Stomach (tissue), 9 donors: ENCODE results near the gene HERPUD2. TPM values are rescaled to one million over a fixed set of nuclear protein-coding genes. Genes with fewer than 3 reads are reported as not detected.
"Not testable (repeated sequence)": the region's sequence is repeated elsewhere in the genome, so short reads cannot be mapped to it uniquely, and the experiment has no call there.

Experiments
- DNase-seq, 2 donors: peaks; one replicate each; pipeline versions ENCODE4 v3.0.0 to v3.0.0-alpha.2; 2013 to 2019
- H3K27ac ChIP-seq, 5 donors: fragments of 200-600 bp in 4 of 5; sonication (generic) in 4 of 5; one replicate each; pipeline ENCODE4 v1.5.1; 2013 to 2019; ENCODE audit warnings: mild to moderate bottlenecking in 1 of 5, moderate library complexity in 1 of 5
- H3K27me3 ChIP-seq, 3 donors: fragments of 200-600 bp; sonication (generic); one replicate each; pipeline ENCODE4 v1.5.1; 2017 to 2019; ENCODE audit warnings: mixed run types in 1 of 3
- H3K36me3 ChIP-seq, 4 donors: fragments of 200-600 bp; sonication (generic); 1 replicate in 3 of 4; 2 replicates in 1 of 4; pipeline ENCODE4 v1.5.1; 2016 to 2019
- H3K4me1 ChIP-seq, 4 donors: fragments of 200-600 bp; sonication (generic); one replicate each; pipeline ENCODE4 v1.5.1; 2016 to 2019
- H3K4me3 ChIP-seq, 4 donors: fragments of 200-600 bp; sonication (generic) in 3 of 4; one replicate each; pipeline ENCODE4 v1.5.1; 2016 to 2019; ENCODE audit warnings: mild to moderate bottlenecking in 1 of 4
- H3K9me3 ChIP-seq, 4 donors: fragments of 200-600 bp; sonication (generic); one replicate each; pipeline ENCODE4 v1.5.1; 2016 to 2019
- EP300 ChIP-seq: sonication (generic); formaldehyde crosslinking; IDR thresholded peaks from one replicate; pipeline ENCODE4 v1.6.1; 2017; ENCODE audit warnings: antibody characterized with exemption
- POLR2A ChIP-seq, 4 donors: fragments of 450-650 bp; IDR thresholded peaks; one replicate each; pipeline ENCODE4 v1.6.1; 2016; ENCODE audit warnings: antibody characterized with exemption in 4 of 4, control low read depth in 2 of 4, mild to moderate bottlenecking in 1 of 4, moderate library complexity in 1 of 4
- POLR2AphosphoS5 ChIP-seq, 3 donors: sonication (generic); formaldehyde crosslinking; IDR thresholded peaks; one replicate each; pipeline ENCODE4 v1.6.1; 2016; ENCODE audit warnings: antibody characterized with exemption in 3 of 3
- WGBS, 5 donors: extraction: QIAGEN DNeasy Blood & Tissue Kit in 3 of 5; methylation state at CpG; one replicate each; pipeline versions ENCODE4 v1.1.5 to v1.1.7; 2013 to 2018; 5-methylcytosine and 5-hydroxymethylcytosine counted together
- intact Hi-C: fragments of 100-400 bp; cut with DNase I; formaldehyde crosslinking; loops from one replicate; pipeline ENCODE4 v1.15.1; 2023; ENCODE audit warnings: low total_unique reads
- polyA plus RNA-seq, 3 donors: library from polyadenylated mRNA; stranded (reverse); fragments of 200-250 nt; gene quantifications; one replicate each; pipeline ENCODE4 v1.2.3, GENCODE V29; 2013
- total RNA-seq, 5 donors: library from RNA; depleted of rRNA; stranded (reverse); fragments of >200 nt; gene quantifications; one replicate each; pipeline versions ENCODE4 v1.1.0 to v1.2.3, GENCODE V29; 2014 to 2016
- TF ChIP-seq, protein P1 (sequence below), 7 experiments: fragments of 450-650 bp in 4 of 7; fragments of 200-600 bp in 3 of 7; sonication (generic) in 3 of 7; IDR thresholded peaks; one replicate each; pipeline ENCODE4 v1.5.1; 2016 to 2019; ENCODE audit warnings: antibody characterized with exemption in 7 of 7, control low read depth in 2 of 7, mild to moderate bottlenecking in 1 of 7
- donor health status: healthy with polysubstance abuse.
- donor health status: Bipolar disorder and iron deficiency.
- donor health status: healthy.

Gene HERPUD2
- total and polyA plus RNA-seq, 8 donors = 1.4 to 26.7 (median 9.0) TPM

DNA sequence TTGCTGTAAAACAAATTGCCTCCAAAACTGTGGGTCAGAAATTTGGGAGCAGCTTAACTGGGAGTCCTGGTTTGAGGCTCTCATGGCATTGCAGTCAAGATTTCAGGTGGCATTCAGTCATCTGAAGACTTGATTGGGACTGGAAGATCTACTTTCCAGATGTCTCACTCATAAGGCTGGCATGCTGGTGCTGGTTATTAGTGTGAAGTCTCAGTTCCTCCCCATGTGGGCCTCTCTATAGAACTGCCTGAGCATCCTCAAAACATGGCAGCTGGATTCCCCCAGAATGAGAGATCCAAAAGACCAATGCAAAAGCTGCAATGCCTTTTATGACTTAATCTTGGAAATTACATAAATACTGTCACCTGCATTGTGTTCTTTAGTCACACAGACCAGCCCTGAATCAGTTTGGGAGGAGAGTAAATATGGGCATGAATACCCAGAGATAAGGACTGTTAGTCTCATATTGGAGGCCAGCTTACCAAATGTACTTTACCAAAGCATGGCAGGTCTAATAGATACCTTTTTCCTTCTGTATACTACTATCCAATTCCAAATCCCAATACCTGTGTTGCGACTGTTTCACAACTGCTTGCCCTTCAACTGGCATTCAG lies 6.5 kb upstream of the HERPUD2 start:
- Histone ChIP-seq H3K27ac (no peak overlapping the region), H3K27me3 (no peaks in the 10 kb centered on the region), H3K36me3 (no peaks in the 10 kb centered on the region), H3K9me3 (no peaks in the 10 kb centered on the region), H3K4me1 (peaks cover 0 to 11% (median under 1%) of the 10 kb centered on the region in 4 donors), H3K4me3 (no peak overlapping the region)
- no peak for DNase-seq
- WGBS, 5 donors = 84 to 91% (median 85%) methylated on average over 1 of the region's 1 CpG
- TF ChIP-seq POLR2AphosphoS5 (IDR thresholded peaks at IDR 0.05) (no peak), POLR2A (IDR thresholded peaks at IDR 0.05) (no peak), EP300 (no peak)
- TF ChIP-seq, protein P1, sequence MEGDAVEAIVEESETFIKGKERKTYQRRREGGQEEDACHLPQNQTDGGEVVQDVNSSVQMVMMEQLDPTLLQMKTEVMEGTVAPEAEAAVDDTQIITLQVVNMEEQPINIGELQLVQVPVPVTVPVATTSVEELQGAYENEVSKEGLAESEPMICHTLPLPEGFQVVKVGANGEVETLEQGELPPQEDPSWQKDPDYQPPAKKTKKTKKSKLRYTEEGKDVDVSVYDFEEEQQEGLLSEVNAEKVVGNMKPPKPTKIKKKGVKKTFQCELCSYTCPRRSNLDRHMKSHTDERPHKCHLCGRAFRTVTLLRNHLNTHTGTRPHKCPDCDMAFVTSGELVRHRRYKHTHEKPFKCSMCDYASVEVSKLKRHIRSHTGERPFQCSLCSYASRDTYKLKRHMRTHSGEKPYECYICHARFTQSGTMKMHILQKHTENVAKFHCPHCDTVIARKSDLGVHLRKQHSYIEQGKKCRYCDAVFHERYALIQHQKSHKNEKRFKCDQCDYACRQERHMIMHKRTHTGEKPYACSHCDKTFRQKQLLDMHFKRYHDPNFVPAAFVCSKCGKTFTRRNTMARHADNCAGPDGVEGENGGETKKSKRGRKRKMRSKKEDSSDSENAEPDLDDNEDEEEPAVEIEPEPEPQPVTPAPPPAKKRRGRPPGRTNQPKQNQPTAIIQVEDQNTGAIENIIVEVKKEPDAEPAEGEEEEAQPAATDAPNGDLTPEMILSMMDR (IDR thresholded peaks at IDR 0.05) = no peak
- intact Hi-C loops = loop anchor here (10.0 kb wide), 1 partner anchor 103 kb away; the partner anchor contains the start of gene SEPTIN7

DNA sequence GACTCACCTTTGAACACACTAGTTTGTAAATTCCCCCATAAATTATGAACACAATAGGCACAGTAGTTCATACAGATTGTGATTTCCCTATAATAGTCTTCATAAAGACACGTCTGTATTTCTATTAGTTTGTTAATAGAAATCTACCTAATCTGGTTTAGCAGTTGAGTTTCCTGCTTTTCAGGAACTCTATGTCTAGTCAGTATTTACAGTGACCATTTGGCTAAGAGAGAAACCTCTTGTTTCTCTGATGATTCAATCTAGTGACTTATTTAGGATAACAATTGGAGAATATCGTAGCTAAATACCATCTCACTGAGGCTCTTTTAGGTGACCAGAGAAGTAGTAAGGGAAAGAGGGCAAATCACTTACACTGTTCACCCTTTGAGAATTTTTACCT lies 5.9 kb upstream of the HERPUD2 start:
- H3K4me3 ChIP-seq = no peak overlapping the region
- H3K27me3 ChIP-seq = no peaks in the 10 kb centered on the region
- H3K36me3 ChIP-seq = no peaks in the 10 kb centered on the region
- TF ChIP-seq POLR2AphosphoS5 (IDR thresholded peaks at IDR 0.05) = no peak
- TF ChIP-seq POLR2A (IDR thresholded peaks at IDR 0.05) = no peak
- TF ChIP-seq, protein P1 (IDR thresholded peaks at IDR 0.05) = no peak
- TF ChIP-seq EP300 = no peak
- intact Hi-C loops = loop anchor here (10.0 kb wide), 1 partner anchor 104 kb away; the partner anchor contains the start of gene SEPTIN7
- no peak for DNase-seq
- WGBS, 5 donors = 67 to 80% (median 77%) methylated on average over 2 of the region's 2 CpGs
- H3K9me3 ChIP-seq = no peaks in the 10 kb centered on the region
- peaks cover 0 to 16% (median 6%) of the 10 kb centered on the region in 4 donors for H3K4me1 ChIP-seq
- no peak overlapping the region for H3K27ac ChIP-seq

DNA sequence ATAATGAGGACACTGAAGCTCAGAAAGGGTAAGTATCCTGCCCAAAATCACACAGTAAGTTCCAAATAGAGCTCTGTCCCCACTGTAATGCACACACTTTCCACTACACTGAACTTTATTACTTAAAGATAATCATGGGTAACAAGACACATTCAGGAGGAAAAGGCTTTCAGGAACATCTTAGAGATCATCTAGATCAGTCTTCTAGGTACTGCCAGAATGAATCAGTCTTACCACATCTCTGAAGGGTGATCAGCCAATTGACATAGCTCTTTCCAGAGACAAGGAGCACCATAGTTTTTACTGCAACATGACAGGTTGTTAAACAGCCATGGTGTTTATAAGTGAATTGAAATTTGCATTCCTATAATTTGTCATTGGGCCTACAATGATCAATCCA lies 5.4 kb upstream of the HERPUD2 start:
- TF ChIP-seq EP300 = no peak
- no peak for TF ChIP-seq POLR2A (IDR thresholded peaks at IDR 0.05)
- TF ChIP-seq POLR2AphosphoS5 (IDR thresholded peaks at IDR 0.05) = no peak
- TF ChIP-seq, protein P1 (IDR thresholded peaks at IDR 0.05) = no peak

DNA sequence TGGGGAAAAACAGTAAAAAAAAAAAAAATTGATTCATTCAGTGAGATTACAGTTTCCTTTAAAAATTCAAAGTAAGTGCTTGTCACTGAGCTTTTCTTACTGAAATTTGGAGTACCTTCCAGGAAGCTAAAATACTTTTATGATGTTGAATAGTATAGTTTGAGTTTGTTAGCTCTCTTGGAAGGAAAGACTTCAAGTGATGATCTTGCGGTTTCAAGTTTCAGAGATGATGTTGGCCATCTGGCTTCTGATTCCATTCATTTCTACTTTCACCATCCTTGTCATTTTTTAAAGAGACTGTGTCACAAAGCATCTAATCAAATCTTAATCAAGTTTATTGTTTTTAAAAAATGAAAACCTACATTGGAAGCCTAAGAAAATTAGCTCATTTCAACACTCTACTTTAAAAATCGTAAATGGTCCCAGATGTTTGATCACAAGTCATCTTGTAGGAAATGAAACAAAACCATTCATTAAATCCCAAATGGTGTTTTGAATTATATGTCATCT lies 4.9 kb upstream of the HERPUD2 start:
- no peak overlapping the region for H3K4me3 ChIP-seq
- H3K9me3 ChIP-seq = no peaks in the 10 kb centered on the region
- no peaks in the 10 kb centered on the region for H3K36me3 ChIP-seq
- 82 to 94% (median 85%) methylated on average over 2 of the region's 2 CpGs for WGBS, 5 donors
- peaks cover 0 to 23% (median 12%) of the 10 kb centered on the region in 4 donors for H3K4me1 ChIP-seq
- H3K27ac ChIP-seq = no peak overlapping the region
- DNase-seq = no peak
- H3K27me3 ChIP-seq = no peaks in the 10 kb centered on the region
- no peak for TF ChIP-seq EP300
- TF ChIP-seq POLR2A (IDR thresholded peaks at IDR 0.05) = no peak
- TF ChIP-seq, protein P1 (IDR thresholded peaks at IDR 0.05) = no peak
- intact Hi-C loops = loop anchor here (10.0 kb wide), 1 partner anchor 105 kb away; the partner anchor contains the start of gene SEPTIN7

More for the DNA sequence above, 5.4 kb upstream of the HERPUD2 start:
- Histone ChIP-seq H3K36me3 (no peaks in the 10 kb centered on the region), H3K27me3 (no peaks in the 10 kb centered on the region), H3K4me3 (no peak overlapping the region), H3K9me3 (no peaks in the 10 kb centered on the region), H3K27ac (no peak overlapping the region), H3K4me1 (peaks cover 0 to 21% (median 11%) of the 10 kb centered on the region in 4 donors)
- no peak for DNase-seq
- intact Hi-C loops = loop anchor here (10.0 kb wide), 1 partner anchor 104 kb away; the partner anchor contains the start of gene SEPTIN7

DNA sequence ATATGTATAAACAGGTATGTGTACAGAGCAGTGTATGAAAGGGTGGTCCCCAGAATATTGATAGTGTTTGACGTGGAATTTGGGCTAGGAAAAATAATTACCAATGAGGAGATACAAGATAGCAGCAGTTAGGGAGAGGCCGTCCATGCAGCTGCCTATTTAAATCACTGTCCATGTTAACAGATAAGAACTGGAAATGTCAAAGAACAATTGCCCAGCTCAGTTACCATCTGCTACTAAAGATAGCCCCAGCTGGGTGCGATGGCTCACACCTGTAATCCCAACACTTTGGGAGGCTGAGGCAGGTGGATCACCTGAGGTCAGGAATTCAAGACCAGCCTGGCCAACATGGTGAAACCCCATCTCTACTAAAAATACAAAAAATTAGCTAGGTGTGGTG lies 3.4 kb upstream of the HERPUD2 start:
- DNase-seq, H3K4me3 ChIP-seq, intact Hi-C loops, H3K27me3 ChIP-seq, H3K27ac ChIP-seq, H3K9me3 ChIP-seq, H3K36me3 ChIP-seq: not testable (repeated sequence)
- 62 to 75% (median 69%) methylated on average over 3 of the region's 3 CpGs for WGBS, 5 donors
- H3K4me1 ChIP-seq = peaks cover 6 to 30% (median 20%) of the 10 kb centered on the region in 4 donors
